Tibial nerve (tissue), 4 donors: Measurements from ENCODE around the gene TBC1D22A. TPM values are rescaled to one million over a fixed set of nuclear protein-coding genes. Genes with fewer than 3 reads are reported as not detected.

Experiments used
- DNase-seq, 2 donors: peaks; one replicate each; pipeline ENCODE4 v3.0.0-alpha.2; 2019; ENCODE audit warnings: low spot score in 2 of 2
- H3K27ac ChIP-seq, 4 donors: fragments of 200-600 bp; sonication (generic) in 3 of 4; one replicate each; pipeline ENCODE4 v1.5.1; 2017 to 2019; ENCODE audit warnings: mild to moderate bottlenecking in 1 of 4
- H3K27me3 ChIP-seq, 2 donors: fragments of 200-600 bp; sonication (generic) in 1 of 2; one replicate each; pipeline versions ENCODE4 v1.5.1 to v1.6.0; 2017 to 2019
- H3K36me3 ChIP-seq, 3 donors: fragments of 200-600 bp; sonication (generic); one replicate each; pipeline ENCODE4 v1.5.1; 2018 to 2019
- H3K4me1 ChIP-seq, 4 donors: fragments of 200-600 bp; sonication (generic) in 3 of 4; one replicate each; pipeline ENCODE4 v1.5.1; 2017 to 2019
- H3K4me3 ChIP-seq, 4 donors: fragments of 200-600 bp; sonication (generic) in 3 of 4; one replicate each; pipeline ENCODE4 v1.5.1; 2017 to 2019; ENCODE audit warnings: mild to moderate bottlenecking in 1 of 4, moderate library complexity in 1 of 4
- H3K9me3 ChIP-seq, 4 donors: fragments of 200-600 bp; sonication (generic) in 3 of 4; one replicate each; pipeline ENCODE4 v1.5.1; 2017 to 2019
- EP300 ChIP-seq, 2 donors: sonication (generic); formaldehyde crosslinking; IDR thresholded peaks; one replicate each; pipeline ENCODE4 v1.6.1; 2017; ENCODE audit warnings: antibody characterized with exemption in 2 of 2, mild to moderate bottlenecking in 1 of 2
- POLR2A ChIP-seq, 2 donors: fragments of 450-650 bp; IDR thresholded peaks; one replicate each; pipeline ENCODE4 v1.6.1; 2017; ENCODE audit warnings: antibody characterized with exemption in 2 of 2, mild to moderate bottlenecking in 2 of 2, moderate library complexity in 2 of 2
- WGBS, 2 donors: methylation state at CpG; one replicate each; pipeline ENCODE4 v1.1.5; 2018; 5-methylcytosine and 5-hydroxymethylcytosine counted together
- total RNA-seq, 4 donors: library from RNA; depleted of rRNA; stranded (reverse); fragments of >200 nt; gene quantifications; one replicate each; pipeline ENCODE4 v1.1.0, GENCODE V29; 2016
- TF ChIP-seq, protein P1 (sequence below), 5 experiments: fragments of 200-600 bp in 3 of 5; fragments of 450-650 bp in 2 of 5; sonication (generic) in 3 of 5; IDR thresholded peaks; one replicate each; pipeline ENCODE4 v1.5.1; 2016 to 2019; ENCODE audit warnings: antibody characterized with exemption in 5 of 5, mild to moderate bottlenecking in 3 of 5, moderate library complexity in 2 of 5

The TBC1D22A gene
- total RNA-seq, 4 donors from 2014 or later: 27.3 to 35.4 (median 29.3) TPM

DNA sequence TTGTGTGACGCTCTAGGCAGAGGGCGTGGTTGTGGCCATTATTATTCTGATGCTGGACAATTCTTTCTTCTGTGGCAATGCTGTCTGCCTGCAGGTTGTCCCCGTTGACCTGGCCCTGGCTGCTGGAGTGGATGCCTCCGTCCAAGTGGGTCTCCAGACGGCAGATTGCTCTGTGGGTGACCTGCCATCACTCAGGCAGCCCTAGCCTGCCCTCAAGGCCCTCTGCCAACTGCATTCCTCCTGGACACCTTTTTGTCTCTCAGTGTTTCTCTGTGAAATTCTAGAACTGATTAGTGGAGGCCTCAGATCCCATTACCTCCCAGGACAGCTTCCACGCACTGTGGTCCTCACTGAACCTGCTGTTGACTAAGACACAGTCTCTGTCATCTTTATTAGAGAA lies 86.7 kb downstream of the TBC1D22A start:
- Histone ChIP-seq H3K9me3 (no peaks in the 10 kb centered on the region), H3K4me1 (peaks cover 0 to 22% (median 7%) of the 10 kb centered on the region in 4 donors), H3K4me3 (no peak overlapping the region), H3K36me3 (peaks cover 0 to 16% (median 0%) of the 10 kb centered on the region in 3 donors), H3K27ac (no peak overlapping the region), H3K27me3 (no peaks in the 10 kb centered on the region)
- WGBS, 2 donors: 82 to 91% methylated on average over 6 of the region's 6 CpGs
- no peak for DNase-seq
- TF ChIP-seq, protein P1, sequence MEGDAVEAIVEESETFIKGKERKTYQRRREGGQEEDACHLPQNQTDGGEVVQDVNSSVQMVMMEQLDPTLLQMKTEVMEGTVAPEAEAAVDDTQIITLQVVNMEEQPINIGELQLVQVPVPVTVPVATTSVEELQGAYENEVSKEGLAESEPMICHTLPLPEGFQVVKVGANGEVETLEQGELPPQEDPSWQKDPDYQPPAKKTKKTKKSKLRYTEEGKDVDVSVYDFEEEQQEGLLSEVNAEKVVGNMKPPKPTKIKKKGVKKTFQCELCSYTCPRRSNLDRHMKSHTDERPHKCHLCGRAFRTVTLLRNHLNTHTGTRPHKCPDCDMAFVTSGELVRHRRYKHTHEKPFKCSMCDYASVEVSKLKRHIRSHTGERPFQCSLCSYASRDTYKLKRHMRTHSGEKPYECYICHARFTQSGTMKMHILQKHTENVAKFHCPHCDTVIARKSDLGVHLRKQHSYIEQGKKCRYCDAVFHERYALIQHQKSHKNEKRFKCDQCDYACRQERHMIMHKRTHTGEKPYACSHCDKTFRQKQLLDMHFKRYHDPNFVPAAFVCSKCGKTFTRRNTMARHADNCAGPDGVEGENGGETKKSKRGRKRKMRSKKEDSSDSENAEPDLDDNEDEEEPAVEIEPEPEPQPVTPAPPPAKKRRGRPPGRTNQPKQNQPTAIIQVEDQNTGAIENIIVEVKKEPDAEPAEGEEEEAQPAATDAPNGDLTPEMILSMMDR (IDR thresholded peaks at IDR 0.05): no peak
- no peak for TF ChIP-seq EP300 (IDR thresholded peaks at IDR 0.05)
- no peak for TF ChIP-seq POLR2A (IDR thresholded peaks at IDR 0.05)

DNA sequence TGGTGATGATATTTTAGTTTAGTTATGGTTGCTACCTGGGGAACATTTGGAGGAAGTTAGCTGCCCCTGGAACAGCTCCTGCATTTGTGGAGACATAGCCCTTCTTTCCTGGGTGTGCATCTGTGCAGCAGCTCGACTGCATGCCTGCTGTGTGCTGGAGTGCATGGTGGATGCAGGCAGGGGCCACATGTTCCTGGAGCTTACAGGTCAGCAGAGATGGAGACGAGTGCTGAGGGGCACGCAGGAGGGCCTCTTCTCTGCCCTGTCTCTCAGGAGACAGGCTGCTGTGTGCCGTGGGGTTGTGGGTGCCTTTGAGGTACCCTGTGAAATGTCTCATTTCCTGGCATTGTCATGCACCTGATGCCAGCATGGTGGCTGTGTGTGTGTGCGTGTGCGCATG lies 87.5 kb downstream of the TBC1D22A start:
- TF ChIP-seq POLR2A (IDR thresholded peaks at IDR 0.05) (no peak), EP300 (IDR thresholded peaks at IDR 0.05) (no peak)
- TF ChIP-seq, protein P1 (IDR thresholded peaks at IDR 0.05): no peak
- Histone ChIP-seq H3K36me3 (peaks cover 0 to 16% (median 0%) of the 10 kb centered on the region in 3 donors), H3K27me3 (no peaks in the 10 kb centered on the region), H3K9me3 (no peaks in the 10 kb centered on the region), H3K4me3 (no peak overlapping the region), H3K27ac (no peak overlapping the region), H3K4me1 (peaks cover 0 to 14% (median 7%) of the 10 kb centered on the region in 4 donors)
- no peak for DNase-seq
- 80 to 94% methylated on average over 6 of the region's 6 CpGs for WGBS, 2 donors

GRCh38 chr22:46851311-46851710 lies 88.9 kb downstream of the TBC1D22A start:
- 95 to 100% methylated on average over 8 to 9 of the region's 9 CpGs for WGBS, 2 donors
- no peak for DNase-seq
- peaks cover 0 to 1% (median 0%) of the 10 kb centered on the region in 4 donors for H3K4me1 ChIP-seq
- no peaks in the 10 kb centered on the region for H3K9me3 ChIP-seq
- H3K36me3 ChIP-seq: peaks cover 0 to 16% (median 0%) of the 10 kb centered on the region in 3 donors
- no peak for TF ChIP-seq POLR2A (IDR thresholded peaks at IDR 0.05)
- no peak for TF ChIP-seq EP300 (IDR thresholded peaks at IDR 0.05)
- TF ChIP-seq, protein P1 (IDR thresholded peaks at IDR 0.05): no peak
- H3K27me3 ChIP-seq: no peaks in the 10 kb centered on the region
- H3K4me3 ChIP-seq: no peak overlapping the region
- H3K27ac ChIP-seq: no peak overlapping the region

DNA sequence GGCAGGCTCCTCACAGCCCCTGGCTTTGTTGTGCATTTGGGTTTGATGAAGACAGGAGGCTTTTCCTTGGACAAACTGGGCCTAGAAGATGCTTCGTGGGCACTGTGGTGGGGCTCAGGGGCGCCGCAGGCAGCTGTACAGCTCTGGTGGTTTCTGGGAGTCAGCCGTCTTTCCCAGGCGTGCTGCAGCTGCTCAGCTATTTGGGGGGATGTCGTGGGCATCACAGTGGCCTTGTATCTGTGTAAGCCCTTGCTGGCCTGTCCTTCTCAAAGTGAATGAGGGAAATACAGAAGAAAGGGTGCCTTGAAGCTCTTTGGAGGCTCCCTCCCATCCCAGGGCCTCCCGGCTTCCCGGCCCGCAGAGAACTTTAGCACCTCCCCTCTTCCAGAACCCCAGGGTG lies 89.5 kb downstream of the TBC1D22A start:
- no peak for DNase-seq
- no peak overlapping the region for H3K27ac ChIP-seq
- H3K9me3 ChIP-seq: no peaks in the 10 kb centered on the region
- no peaks in the 10 kb centered on the region for H3K4me1 ChIP-seq
- TF ChIP-seq, protein P1 (IDR thresholded peaks at IDR 0.05): no peak
- TF ChIP-seq POLR2A (IDR thresholded peaks at IDR 0.05) (no peak), EP300 (IDR thresholded peaks at IDR 0.05) (no peak)
- 88 to 92% methylated on average over 7 to 9 of the region's 9 CpGs for WGBS, 2 donors
- H3K4me3 ChIP-seq: no peak overlapping the region
- no peaks in the 10 kb centered on the region for H3K27me3 ChIP-seq
- H3K36me3 ChIP-seq: peaks cover 0 to 16% (median 0%) of the 10 kb centered on the region in 3 donors

GRCh38 chr22:46852771-46853170 lies 90.3 kb downstream of the TBC1D22A start:
- Histone ChIP-seq H3K4me3 (no peak overlapping the region), H3K9me3 (no peaks in the 10 kb centered on the region), H3K36me3 (peaks cover 0 to 16% (median 0%) of the 10 kb centered on the region in 3 donors), H3K27ac (peak overlapping the region in 1 of 4 donors; percentile 68), H3K4me1 (no peaks in the 10 kb centered on the region), H3K27me3 (no peaks in the 10 kb centered on the region)
- DNase-seq: no peak
- TF ChIP-seq EP300 (IDR thresholded peaks at IDR 0.05) (no peak), POLR2A (IDR thresholded peaks at IDR 0.05) (no peak)
- TF ChIP-seq, protein P1 (IDR thresholded peaks at IDR 0.05): no peak
- whole genome bisulfite sequencing, 2 donors: 97 to 99% methylated on average over 14 of the region's 14 CpGs
